ENCODE results near the gene PTEN. TPM values are rescaled to one million over a fixed set of nuclear protein-coding genes. Genes with fewer than 3 reads are reported as not detected.

The PTEN gene
- total RNA-seq, 1 donor from 2014 or later: 101 TPM

- intact Hi-C loops (cut with DNase I): no loop called here
- ATAC-seq: no peak
- Histone ChIP-seq H3K4me3 (no peak overlapping the region), H3K9me3 (no peaks in the 10 kb centered on the region), H3K36me3 (peaks cover 9% of the 10 kb centered on the region), H3K27me3 (ENCODE audit: low read depth) (no peaks in the 10 kb centered on the region), H3K4me1 (peaks cover 22% of the 10 kb centered on the region), H3K27ac (no peak overlapping the region)
- no peak for TF ChIP-seq CTCF (IDR thresholded peaks at IDR 0.05)
- no peak for DNase-seq
These were observed 79.6 kb downstream of the PTEN start for GRCh38 chr10:87942884-87943527.

GRCh38 chr10:87945984-87946383, 82.6 kb downstream of the PTEN start:
- no peak for TF ChIP-seq CTCF (IDR thresholded peaks at IDR 0.05)
- DNase-seq: no peak
- no peak overlapping the region for H3K4me3 ChIP-seq
- H3K36me3 ChIP-seq: peaks cover 9% of the 10 kb centered on the region
- H3K27ac ChIP-seq: no peak overlapping the region
- no peaks in the 10 kb centered on the region for H3K27me3 ChIP-seq (ENCODE audit: low read depth)
- H3K9me3 ChIP-seq: no peaks in the 10 kb centered on the region
- intact Hi-C loops (cut with DNase I): no loop called here
- peaks cover 12% of the 10 kb centered on the region for H3K4me1 ChIP-seq
- peak in 1 of 2 donors; percentile 7 for ATAC-seq

GRCh38 chr10:87952612-87953011, 89.2 kb downstream of the PTEN start:
- Histone ChIP-seq H3K36me3 (peaks cover 22% of the 10 kb centered on the region), H3K4me3 (no peak overlapping the region), H3K9me3 (no peaks in the 10 kb centered on the region), H3K4me1 (no peaks in the 10 kb centered on the region), H3K27ac (no peak overlapping the region), H3K27me3 (ENCODE audit: low read depth) (no peaks in the 10 kb centered on the region)
- TF ChIP-seq CTCF (IDR thresholded peaks at IDR 0.05): no peak
- DNase-seq: no peak
- ATAC-seq: no peak
- intact Hi-C loops (cut with DNase I): no loop called here

GRCh38 chr10:87956055-87956454, 92.6 kb downstream of the PTEN start:
- no peaks in the 10 kb centered on the region for H3K9me3 ChIP-seq
- no peak for TF ChIP-seq CTCF (IDR thresholded peaks at IDR 0.05)
- no peak overlapping the region for H3K27ac ChIP-seq
- H3K4me3 ChIP-seq: no peak overlapping the region
- no peak for DNase-seq
- intact Hi-C loops (cut with DNase I): no loop called here
- no peaks in the 10 kb centered on the region for H3K27me3 ChIP-seq (ENCODE audit: low read depth)
- ATAC-seq: no peak
- peaks cover 47% of the 10 kb centered on the region for H3K36me3 ChIP-seq
- peaks cover under 1% of the 10 kb centered on the region for H3K4me1 ChIP-seq

GRCh38 chr10:87957702-87958101, 94.3 kb downstream of the PTEN start:
- Histone ChIP-seq H3K27me3 (ENCODE audit: low read depth) (no peaks in the 10 kb centered on the region), H3K4me3 (no peak overlapping the region), H3K4me1 (peaks cover 7% of the 10 kb centered on the region), H3K27ac (no peak overlapping the region), H3K9me3 (no peaks in the 10 kb centered on the region), H3K36me3 (peaks cover 53% of the 10 kb centered on the region)
- DNase-seq (no peak), ATAC-seq (no peak)
- TF ChIP-seq CTCF (IDR thresholded peaks at IDR 0.05): no peak
- intact Hi-C loops (cut with DNase I): no loop called here

All from lower lobe of right lung (tissue), 2 donors.